IgD-negative memory B cell (primary cell): ENCODE results near the gene RNF41. TPM values are rescaled to one million over a fixed set of nuclear protein-coding genes. Genes with fewer than 3 reads are reported as not detected.
A peak's percentile ranks its signal among the peaks of the same experiment; 100 is the strongest.
"Not testable (repeated sequence)": the region's sequence is repeated elsewhere in the genome, so short reads cannot be mapped to it uniquely, and the experiment has no call there.

Source experiments
- H3K27ac Mint-ChIP-seq, 3 donors: one replicate each; pipeline ENCODE4 v1.8.0; 2020 to 2022; ENCODE audit warnings: mild to moderate bottlenecking in 3 of 3, mixed read lengths in 3 of 3, moderate library complexity in 1 of 3
- H3K27me3 Mint-ChIP-seq: one replicate; pipeline ENCODE4 v1.8.0; 2021; ENCODE audit warnings: mixed read lengths
- H3K36me3 Mint-ChIP-seq: one replicate; pipeline ENCODE4 v1.8.0; 2020; ENCODE audit warnings: mild to moderate bottlenecking, mixed read lengths
- H3K4me1 Mint-ChIP-seq, 3 donors: one replicate each; pipeline ENCODE4 v1.8.0; 2020 to 2022; ENCODE audit warnings: mixed read lengths in 3 of 3, mild to moderate bottlenecking in 1 of 3
- H3K4me3 Mint-ChIP-seq, 4 donors: one replicate each; pipeline ENCODE4 v1.8.0; 2020 to 2022; ENCODE audit warnings: mild to moderate bottlenecking in 4 of 4, mixed read lengths in 4 of 4, moderate library complexity in 3 of 4
- H3K9me3 Mint-ChIP-seq, 3 donors: one replicate each; pipeline ENCODE4 v1.8.0; 2020 to 2021; ENCODE audit warnings: mixed read lengths in 3 of 3, mild to moderate bottlenecking in 1 of 3
- polyA plus RNA-seq: library from polyadenylated mRNA; unstranded; fragments of 300-500 nt; fragmentation: Illumina TruSeq; gene quantifications from one replicate; pipeline ENCODE4 v1.2.3, GENCODE V29; 2021

The RNF41 gene
- polyA plus RNA-seq, 1 donor from 2014 or later = 104 TPM

DNA sequence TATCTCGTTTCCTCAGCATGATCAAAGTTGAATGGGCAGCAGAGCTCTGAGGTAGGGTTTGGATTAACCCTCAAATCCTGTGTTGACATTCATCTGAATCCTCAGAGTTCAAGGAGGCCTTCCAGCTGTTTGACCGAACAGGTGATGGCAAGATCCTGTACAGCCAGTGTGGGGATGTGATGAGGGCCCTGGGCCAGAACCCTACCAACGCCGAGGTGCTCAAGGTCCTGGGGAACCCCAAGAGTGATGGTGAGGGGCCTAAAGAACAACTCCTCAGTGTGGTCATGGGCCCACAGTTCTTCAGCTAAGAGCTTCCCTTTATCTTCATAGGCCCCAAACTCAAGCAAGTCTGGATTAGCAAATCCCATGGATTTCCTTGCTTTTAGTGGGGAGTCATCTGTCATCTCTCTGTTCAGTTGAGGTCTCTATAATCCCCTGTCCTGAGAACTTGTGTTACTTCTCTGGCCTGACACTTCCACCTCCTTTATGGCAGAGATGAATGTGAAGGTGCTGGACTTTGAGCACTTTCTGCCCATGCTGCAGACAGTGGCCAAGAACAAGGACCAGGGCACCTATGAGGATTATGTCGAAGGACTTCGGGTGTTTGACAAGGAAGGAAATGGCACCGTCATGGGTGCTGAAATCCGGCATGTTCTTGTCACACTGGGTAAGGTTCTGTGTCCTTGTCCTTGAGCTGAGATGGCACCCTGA, 62.1 kb downstream of the RNF41 start:
- Mint-ChIP-seq H3K4me3 (peak overlapping the region; percentile 79 to 100 (median 99)), H3K36me3 (peaks cover 4% of the 10 kb centered on the region), H3K9me3 (no peaks in the 10 kb centered on the region), H3K27ac (peak overlapping the region; percentile 64 to 99 (median 97)), H3K4me1 (peaks cover 18 to 28% (median 27%) of the 10 kb centered on the region in 3 donors), H3K27me3 (no peaks in the 10 kb centered on the region)

GRCh38 chr12:56158926-56159461, 62.7 kb downstream of the RNF41 start:
- H3K36me3 Mint-ChIP-seq = peaks cover 4% of the 10 kb centered on the region
- peak overlapping the region; percentile 64 to 99 (median 97) for H3K27ac Mint-ChIP-seq
- H3K27me3 Mint-ChIP-seq = no peaks in the 10 kb centered on the region
- H3K4me1 Mint-ChIP-seq = peaks cover 18 to 28% (median 27%) of the 10 kb centered on the region in 3 donors
- no peaks in the 10 kb centered on the region for H3K9me3 Mint-ChIP-seq
- peak overlapping the region; percentile 79 to 100 (median 99) for H3K4me3 Mint-ChIP-seq

DNA sequence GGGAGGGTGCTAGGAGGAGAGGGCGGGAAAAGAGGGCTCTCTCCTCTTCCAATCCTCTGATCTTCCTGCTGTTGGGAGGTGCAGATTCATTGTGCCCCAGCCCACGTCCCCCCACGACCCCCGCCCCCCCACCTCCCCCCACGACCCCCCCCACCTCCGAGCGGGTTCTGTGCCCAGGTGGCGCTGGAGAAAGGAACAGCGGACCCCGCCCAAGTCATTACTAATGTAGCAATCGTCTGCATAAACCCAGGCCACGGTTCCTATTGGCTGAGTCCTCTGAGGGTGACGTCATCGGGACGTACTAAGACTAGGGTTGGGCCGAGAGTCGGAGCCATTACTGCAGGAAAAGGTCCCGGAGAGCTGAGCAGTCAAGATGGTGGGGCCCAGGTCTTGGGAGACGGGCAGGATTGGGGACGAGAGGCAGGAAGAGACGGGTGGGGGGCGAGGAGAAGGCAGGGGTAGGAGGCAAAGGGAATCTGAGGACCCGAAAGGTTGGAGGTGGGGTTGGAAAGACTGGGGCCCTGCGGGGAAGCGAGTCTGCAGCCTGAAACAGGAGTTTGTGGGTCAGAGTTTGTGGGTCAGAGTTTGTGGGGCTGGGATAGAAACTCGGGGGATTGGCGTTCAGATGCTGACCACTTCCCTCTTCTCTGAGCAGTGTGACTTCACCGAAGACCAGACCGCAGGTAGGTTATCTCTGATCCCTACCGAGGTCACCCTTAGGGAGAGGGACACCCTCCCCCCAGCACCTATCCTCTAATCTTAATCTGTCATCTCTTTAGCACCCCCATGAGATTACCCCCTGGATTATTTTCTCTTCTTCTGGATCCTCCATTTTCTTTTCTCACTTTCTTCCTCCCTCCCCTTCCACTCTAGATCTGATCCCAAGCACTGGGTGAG, 63.4 kb downstream of the RNF41 start, which contains the start of gene MYL6:
Gene MYL6 (plus strand): TSS at position 331 of the 897 bp plus-strand sequence. CDS start 43 bp downstream, at position 374.
- peaks cover 18 to 29% (median 27%) of the 10 kb centered on the region in 3 donors for H3K4me1 Mint-ChIP-seq
- peak within 1 kb of the TSS; percentile 79 to 100 (median 99) for H3K4me3 Mint-ChIP-seq
- no peaks in the 10 kb centered on the region for H3K27me3 Mint-ChIP-seq
- no peaks in the 10 kb centered on the region for H3K9me3 Mint-ChIP-seq
- H3K36me3 Mint-ChIP-seq = peaks cover 4% of the 10 kb centered on the region
- H3K27ac Mint-ChIP-seq = peak within 1 kb of the TSS; percentile 64 to 99 (median 97)

- peaks cover 4% of the 10 kb centered on the region for H3K36me3 Mint-ChIP-seq
- no peaks in the 10 kb centered on the region for H3K9me3 Mint-ChIP-seq
- peak overlapping the region; percentile 79 to 100 (median 99) for H3K4me3 Mint-ChIP-seq
- H3K4me1 Mint-ChIP-seq = peaks cover 18 to 35% (median 30%) of the 10 kb centered on the region in 3 donors
- peak overlapping the region; percentile 64 to 99 (median 97) for H3K27ac Mint-ChIP-seq
- no peaks in the 10 kb centered on the region for H3K27me3 Mint-ChIP-seq
Measured at GRCh38 chr12:56157201-56158028, 64.3 kb downstream of the RNF41 start.

DNA sequence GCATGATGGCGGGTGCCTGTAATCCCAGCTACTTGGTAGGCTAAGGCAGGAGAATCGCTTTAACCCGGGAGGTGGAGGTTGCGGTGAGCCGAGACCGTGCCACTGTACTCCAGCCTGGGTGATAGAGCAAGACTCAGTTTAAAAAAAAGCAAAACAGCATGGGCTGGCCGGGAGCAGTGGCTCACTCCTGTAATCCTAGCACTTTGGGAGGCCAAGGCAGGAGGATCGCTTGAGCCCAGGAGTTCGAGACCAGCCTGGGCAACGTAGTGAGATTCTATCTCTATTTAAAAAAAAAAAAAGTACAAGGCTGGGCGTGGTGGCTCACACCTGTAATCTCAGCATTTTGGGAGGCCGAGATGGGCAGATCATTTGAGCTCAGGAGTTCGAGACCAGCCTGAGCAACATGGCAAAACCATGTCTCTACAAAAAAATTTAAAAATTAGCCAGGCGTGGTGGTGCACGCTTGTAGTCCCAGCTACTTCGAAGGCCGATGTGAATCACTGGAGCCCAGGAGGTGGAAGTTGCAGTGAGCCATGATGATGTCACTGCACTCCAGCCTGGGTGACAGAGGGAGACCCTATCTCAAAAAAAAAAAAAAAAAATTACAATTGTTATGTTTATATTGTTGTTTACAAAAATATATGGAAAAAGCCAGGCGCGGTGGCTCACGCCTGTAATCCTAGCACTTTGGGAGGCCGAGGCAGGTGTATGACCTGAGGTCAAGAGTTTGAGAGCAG, 65.1 kb downstream of the RNF41 start:
- peak overlapping the region; percentile 79 to 100 (median 99) for H3K4me3 Mint-ChIP-seq
- H3K36me3 Mint-ChIP-seq, H3K27me3 Mint-ChIP-seq, H3K9me3 Mint-ChIP-seq: not testable (repeated sequence)
- H3K4me1 Mint-ChIP-seq = peaks cover 23 to 41% (median 31%) of the 10 kb centered on the region in 3 donors
- peak overlapping the region; percentile 47 to 97 (median 64) for H3K27ac Mint-ChIP-seq

DNA sequence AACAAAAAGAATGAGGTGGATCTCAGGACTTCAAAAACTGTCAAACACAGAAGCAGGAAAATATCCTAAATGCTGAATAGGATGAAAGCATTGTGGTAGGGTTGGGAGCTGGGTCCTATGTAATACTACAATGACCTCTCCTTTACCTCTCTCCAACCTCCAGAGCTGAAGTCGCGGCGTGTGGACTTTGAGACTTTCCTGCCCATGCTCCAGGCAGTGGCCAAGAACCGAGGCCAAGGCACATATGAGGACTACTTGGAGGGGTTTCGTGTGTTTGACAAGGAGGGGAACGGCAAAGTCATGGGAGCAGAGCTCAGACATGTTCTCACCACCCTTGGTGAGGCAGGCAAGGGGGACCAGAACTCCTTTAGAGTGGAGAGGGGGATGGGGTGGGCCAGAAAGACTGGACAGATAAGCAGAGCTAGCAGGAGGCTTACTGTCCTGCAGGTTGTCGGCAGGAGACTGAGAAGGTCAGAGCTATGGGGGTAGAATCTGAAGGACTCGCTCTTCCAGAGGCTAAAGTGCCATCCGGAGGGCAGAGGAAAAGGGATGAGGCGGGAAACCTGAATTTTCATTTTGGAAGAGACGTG, 66.4 kb downstream of the RNF41 start:
- no peaks in the 10 kb centered on the region for H3K27me3 Mint-ChIP-seq
- H3K4me3 Mint-ChIP-seq = peak overlapping the region; percentile 52 to 79 (median 64)
- H3K9me3 Mint-ChIP-seq = no peaks in the 10 kb centered on the region
- H3K27ac Mint-ChIP-seq = peak overlapping the region in 2 of 3 donors; percentile 53 to 73
- peaks cover 2% of the 10 kb centered on the region for H3K36me3 Mint-ChIP-seq
- H3K4me1 Mint-ChIP-seq = peaks cover 19 to 42% (median 31%) of the 10 kb centered on the region in 3 donors

DNA sequence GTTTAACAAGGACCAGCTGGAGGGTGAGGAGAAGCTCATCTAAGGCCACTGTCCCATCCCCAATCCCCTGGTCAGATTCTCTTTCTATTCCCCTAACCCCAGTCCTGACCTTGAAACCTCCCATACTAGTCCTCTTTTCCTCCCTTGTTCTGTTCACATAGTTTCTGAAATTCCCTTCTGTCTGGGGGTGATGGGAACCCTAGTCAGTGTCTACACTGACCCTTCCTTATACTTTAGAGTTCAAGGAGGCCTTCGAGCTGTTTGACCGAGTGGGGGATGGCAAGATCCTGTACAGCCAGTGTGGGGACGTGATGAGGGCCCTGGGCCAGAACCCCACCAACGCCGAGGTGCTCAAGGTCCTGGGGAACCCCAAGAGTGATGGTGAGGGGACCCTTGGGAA, 66.9 kb downstream of the RNF41 start:
- Mint-ChIP-seq H3K27ac (peak overlapping the region in 2 of 3 donors; percentile 73 to 83), H3K9me3 (no peaks in the 10 kb centered on the region), H3K4me1 (peaks cover 14 to 37% (median 25%) of the 10 kb centered on the region in 3 donors), H3K36me3 (no peaks in the 10 kb centered on the region), H3K27me3 (no peaks in the 10 kb centered on the region), H3K4me3 (peak overlapping the region in 1 of 4 donors; percentile 79)

DNA sequence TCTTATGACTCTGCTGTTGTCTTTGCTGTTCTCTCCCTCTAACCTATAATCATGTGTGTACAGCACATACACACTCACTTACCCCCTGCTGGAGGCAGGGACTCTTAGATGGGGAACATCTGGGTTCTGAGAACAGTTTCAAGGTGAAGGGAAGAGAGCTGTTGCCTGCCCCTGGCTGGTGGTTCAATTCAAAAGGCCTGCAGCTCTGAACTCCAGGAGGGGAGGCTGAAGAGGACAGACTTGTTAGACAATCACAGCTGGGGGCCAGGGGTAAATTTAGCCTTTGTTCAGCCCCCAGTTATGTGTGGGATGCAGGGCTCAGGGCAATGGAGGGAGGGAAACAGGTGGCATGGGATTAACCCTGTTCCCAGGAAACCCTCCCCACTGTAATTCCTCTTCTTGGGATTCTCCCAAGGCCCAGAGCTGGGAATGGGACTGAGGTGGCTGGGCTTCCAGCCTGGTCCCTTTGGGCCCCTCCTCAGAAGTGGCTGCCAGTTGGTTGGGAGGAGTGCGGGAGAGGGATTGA, 67.4 kb downstream of the RNF41 start:
- Mint-ChIP-seq H3K27ac (peak overlapping the region in 2 of 3 donors; percentile 73 to 83), H3K4me1 (peaks cover 14 to 33% (median 20%) of the 10 kb centered on the region in 3 donors), H3K36me3 (no peaks in the 10 kb centered on the region), H3K9me3 (no peaks in the 10 kb centered on the region), H3K27me3 (no peaks in the 10 kb centered on the region), H3K4me3 (peak overlapping the region in 2 of 4 donors; percentile 10 to 79)

- H3K27me3 Mint-ChIP-seq = no peaks in the 10 kb centered on the region
- no peaks in the 10 kb centered on the region for H3K36me3 Mint-ChIP-seq
- H3K27ac Mint-ChIP-seq = peak overlapping the region in 1 of 3 donors; percentile 12
- peaks cover 9 to 29% (median 15%) of the 10 kb centered on the region in 3 donors for H3K4me1 Mint-ChIP-seq
- H3K4me3 Mint-ChIP-seq = peak overlapping the region in 3 of 4 donors; percentile 30 to 97 (median 87)
- no peaks in the 10 kb centered on the region for H3K9me3 Mint-ChIP-seq
Measured at GRCh38 chr12:56153678-56154065, 68.0 kb downstream of the RNF41 start.

DNA sequence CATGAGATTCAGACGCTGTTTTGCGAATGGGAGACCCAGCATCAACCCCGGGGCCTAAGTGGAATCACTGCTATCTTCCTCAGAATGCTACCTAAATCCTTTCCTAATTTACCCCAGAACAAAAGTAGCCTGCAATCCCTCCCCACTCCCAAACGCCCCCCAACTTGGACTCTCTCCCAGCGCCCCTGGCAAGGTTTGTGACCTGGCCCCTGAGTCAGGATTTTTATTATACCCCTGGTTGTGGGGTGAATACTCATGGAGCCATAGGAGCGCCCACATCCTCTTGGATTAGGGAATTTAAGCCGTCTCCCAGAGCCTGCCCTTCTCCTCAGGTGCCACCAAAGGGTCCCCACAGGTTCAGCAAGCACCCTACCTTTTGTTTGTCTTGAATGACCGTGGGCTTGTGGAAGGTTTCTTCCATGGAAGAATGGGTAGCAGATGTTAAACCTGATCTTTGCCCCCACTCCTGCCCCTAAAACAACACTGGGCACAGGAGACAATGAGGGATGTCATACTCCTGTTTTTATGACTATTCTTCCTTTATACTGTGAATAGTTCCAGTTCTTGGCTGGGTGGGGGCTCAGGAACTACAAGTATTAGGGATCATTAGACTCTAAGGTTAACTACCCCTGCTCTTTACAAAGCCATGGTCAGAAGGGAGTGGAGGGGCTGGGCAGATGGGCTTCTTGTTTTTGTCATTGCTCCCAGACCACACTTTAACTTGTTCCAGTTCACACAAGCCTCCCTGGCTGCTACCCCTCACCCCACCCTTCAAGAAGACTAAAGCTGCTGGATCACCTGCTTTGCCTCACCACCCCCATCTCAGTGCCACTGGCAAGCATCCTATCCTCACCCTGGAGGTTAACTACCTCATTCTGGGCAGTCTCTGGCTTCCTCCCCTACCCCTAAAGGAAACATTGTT, 68.7 kb downstream of the RNF41 start:
- Mint-ChIP-seq H3K27ac (peak overlapping the region in 2 of 3 donors; percentile 87 to 91), H3K4me1 (peaks cover 9 to 28% (median 15%) of the 10 kb centered on the region in 3 donors), H3K36me3 (no peaks in the 10 kb centered on the region), H3K9me3 (no peaks in the 10 kb centered on the region), H3K27me3 (no peaks in the 10 kb centered on the region), H3K4me3 (peak overlapping the region; percentile 87 to 97 (median 94))
